ENCODE data around the gene CHST2. TPM values are rescaled to one million over a fixed set of nuclear protein-coding genes. Genes with fewer than 3 reads are reported as not detected.

The CHST2 gene
- total RNA-seq, 1 donor from 2014 or later: 2.4 TPM

Other genes with a start within 250 kb of the CHST2 start
- 42.2 TPM for gene PCOLCE2, start 230.7 kb upstream of the CHST2 start, total RNA-seq
- gene PAQR9, start 156.1 kb upstream of the CHST2 start, total RNA-seq: 10.7 TPM
- gene U2SURP, start 118.2 kb upstream of the CHST2 start, total RNA-seq: 40.6 TPM

Data from cardiac septum (tissue), 1 donor.